ENCODE measurements around the gene NKAIN2. TPM values are rescaled to one million over a fixed set of nuclear protein-coding genes. Genes with fewer than 3 reads are reported as not detected.

NKAIN2 gene
- total RNA-seq, 2 donors from 2014 or later, result not detected

GRCh38 chr6:124573953-124574352 lies 770.3 kb downstream of the NKAIN2 start:
- Mint-ChIP-seq H3K27ac (no peak overlapping the region), H3K4me3 (no peak overlapping the region), H3K4me1 (no peaks in the 10 kb centered on the region), H3K36me3 (ENCODE audit: low read depth) (no peaks in the 10 kb centered on the region), H3K9me3 (peaks cover 9% of the 10 kb centered on the region), H3K27me3 (no peaks in the 10 kb centered on the region)
- ATAC-seq (replicated peaks), result no peak

GRCh38 chr6:124577734-124578281 lies 774.1 kb downstream of the NKAIN2 start:
- H3K36me3 Mint-ChIP-seq (ENCODE audit: low read depth), result no peaks in the 10 kb centered on the region
- no peak for ATAC-seq (replicated peaks)
- no peak overlapping the region for H3K4me3 Mint-ChIP-seq
- peaks cover 8% of the 10 kb centered on the region for H3K9me3 Mint-ChIP-seq
- H3K27ac Mint-ChIP-seq, result no peak overlapping the region
- H3K4me1 Mint-ChIP-seq, result no peaks in the 10 kb centered on the region
- H3K27me3 Mint-ChIP-seq, result no peaks in the 10 kb centered on the region

GRCh38 chr6:124590001-124590400 lies 786.3 kb downstream of the NKAIN2 start:
- Mint-ChIP-seq H3K9me3 (peaks cover 4% of the 10 kb centered on the region), H3K27ac (no peak overlapping the region), H3K4me3 (no peak overlapping the region), H3K4me1 (no peaks in the 10 kb centered on the region), H3K27me3 (no peaks in the 10 kb centered on the region), H3K36me3 (ENCODE audit: low read depth) (no peaks in the 10 kb centered on the region)
- no peak for ATAC-seq (replicated peaks)

GRCh38 chr6:124599656-124600055 lies 796.0 kb downstream of the NKAIN2 start:
- Mint-ChIP-seq H3K36me3 (ENCODE audit: low read depth) (no peaks in the 10 kb centered on the region), H3K27ac (no peak overlapping the region), H3K27me3 (no peaks in the 10 kb centered on the region), H3K4me3 (no peak overlapping the region), H3K4me1 (no peaks in the 10 kb centered on the region), H3K9me3 (peaks cover 3% of the 10 kb centered on the region)
- ATAC-seq (replicated peaks), result no peak

- ATAC-seq (replicated peaks), result no peak
Measured at GRCh38 chr6:124604719-124605118, 801.1 kb downstream of the NKAIN2 start.

GRCh38 chr6:124607119-124607627 lies 803.5 kb downstream of the NKAIN2 start:
- H3K27me3 Mint-ChIP-seq, result no peaks in the 10 kb centered on the region
- H3K36me3 Mint-ChIP-seq (ENCODE audit: low read depth), result no peaks in the 10 kb centered on the region
- H3K4me1 Mint-ChIP-seq, result no peaks in the 10 kb centered on the region

More at GRCh38 chr6:124604719-124605118, 801.1 kb downstream of the NKAIN2 start:
- Mint-ChIP-seq H3K4me3 (no peak overlapping the region), H3K36me3 (ENCODE audit: low read depth) (no peaks in the 10 kb centered on the region), H3K9me3 (no peaks in the 10 kb centered on the region), H3K4me1 (no peaks in the 10 kb centered on the region), H3K27ac (no peak overlapping the region), H3K27me3 (no peaks in the 10 kb centered on the region)

GRCh38 chr6:124613031-124613430 lies 809.4 kb downstream of the NKAIN2 start:
- Mint-ChIP-seq H3K27ac (no peak overlapping the region), H3K27me3 (no peaks in the 10 kb centered on the region), H3K9me3 (peaks cover 4% of the 10 kb centered on the region), H3K4me1 (no peaks in the 10 kb centered on the region), H3K36me3 (ENCODE audit: low read depth) (no peaks in the 10 kb centered on the region), H3K4me3 (no peak overlapping the region)
- ATAC-seq (replicated peaks), result no peak

More at GRCh38 chr6:124607119-124607627, 803.5 kb downstream of the NKAIN2 start:
- Mint-ChIP-seq H3K27ac (no peak overlapping the region), H3K9me3 (no peaks in the 10 kb centered on the region), H3K4me3 (no peak overlapping the region)
- no peak for ATAC-seq (replicated peaks)

GRCh38 chr6:124622351-124622750 lies 818.7 kb downstream of the NKAIN2 start:
- no peaks in the 10 kb centered on the region for H3K4me1 Mint-ChIP-seq
- H3K36me3 Mint-ChIP-seq (ENCODE audit: low read depth), result no peaks in the 10 kb centered on the region
- H3K27me3 Mint-ChIP-seq, result no peaks in the 10 kb centered on the region
- H3K9me3 Mint-ChIP-seq, result no peaks in the 10 kb centered on the region
- H3K4me3 Mint-ChIP-seq, result no peak overlapping the region
- ATAC-seq (replicated peaks), result no peak
- no peak overlapping the region for H3K27ac Mint-ChIP-seq

- Mint-ChIP-seq H3K27ac (no peak overlapping the region), H3K36me3 (ENCODE audit: low read depth) (no peaks in the 10 kb centered on the region), H3K9me3 (peaks cover 13% of the 10 kb centered on the region), H3K27me3 (no peaks in the 10 kb centered on the region), H3K4me1 (no peaks in the 10 kb centered on the region), H3K4me3 (no peak overlapping the region)
- no peak for ATAC-seq (replicated peaks)
Measured at GRCh38 chr6:124633655-124634054, 830.0 kb downstream of the NKAIN2 start.

GRCh38 chr6:124640432-124640831 lies 836.8 kb downstream of the NKAIN2 start:
- Mint-ChIP-seq H3K27me3 (no peaks in the 10 kb centered on the region), H3K9me3 (peaks cover 3% of the 10 kb centered on the region), H3K27ac (no peak overlapping the region), H3K4me3 (no peak overlapping the region), H3K36me3 (ENCODE audit: low read depth) (no peaks in the 10 kb centered on the region), H3K4me1 (no peaks in the 10 kb centered on the region)
- ATAC-seq (replicated peaks), result no peak

- H3K36me3 Mint-ChIP-seq (ENCODE audit: low read depth), result no peaks in the 10 kb centered on the region
- no peak overlapping the region for H3K4me3 Mint-ChIP-seq
- H3K27ac Mint-ChIP-seq, result no peak overlapping the region
- no peaks in the 10 kb centered on the region for H3K27me3 Mint-ChIP-seq
- H3K9me3 Mint-ChIP-seq, result peaks cover 5% of the 10 kb centered on the region
- H3K4me1 Mint-ChIP-seq, result no peaks in the 10 kb centered on the region
- ATAC-seq (replicated peaks), result no peak
Measured at GRCh38 chr6:124655866-124656265, 852.2 kb downstream of the NKAIN2 start.

GRCh38 chr6:124658053-124658452 lies 854.4 kb downstream of the NKAIN2 start:
- ATAC-seq (replicated peaks), result no peak
- peaks cover 5% of the 10 kb centered on the region for H3K9me3 Mint-ChIP-seq
- H3K4me3 Mint-ChIP-seq, result no peak overlapping the region
- H3K27me3 Mint-ChIP-seq, result no peaks in the 10 kb centered on the region
- no peaks in the 10 kb centered on the region for H3K4me1 Mint-ChIP-seq
- H3K27ac Mint-ChIP-seq, result no peak overlapping the region
- H3K36me3 Mint-ChIP-seq (ENCODE audit: low read depth), result no peaks in the 10 kb centered on the region

GRCh38 chr6:124659427-124659826 lies 855.8 kb downstream of the NKAIN2 start:
- Mint-ChIP-seq H3K27me3 (no peaks in the 10 kb centered on the region), H3K36me3 (ENCODE audit: low read depth) (no peaks in the 10 kb centered on the region), H3K4me3 (no peak overlapping the region), H3K4me1 (no peaks in the 10 kb centered on the region), H3K9me3 (peaks cover 5% of the 10 kb centered on the region), H3K27ac (no peak overlapping the region)
- no peak for ATAC-seq (replicated peaks)

- H3K4me1 Mint-ChIP-seq, result no peaks in the 10 kb centered on the region
- ATAC-seq (replicated peaks), result no peak
- no peak overlapping the region for H3K4me3 Mint-ChIP-seq
- no peak overlapping the region for H3K27ac Mint-ChIP-seq
- no peaks in the 10 kb centered on the region for H3K36me3 Mint-ChIP-seq (ENCODE audit: low read depth)
- H3K9me3 Mint-ChIP-seq, result peaks cover 5% of the 10 kb centered on the region
- no peaks in the 10 kb centered on the region for H3K27me3 Mint-ChIP-seq
Measured at GRCh38 chr6:124660185-124660584, 856.5 kb downstream of the NKAIN2 start.

GRCh38 chr6:124661097-124661661 lies 857.5 kb downstream of the NKAIN2 start:
- Mint-ChIP-seq H3K9me3 (peaks cover 5% of the 10 kb centered on the region), H3K36me3 (ENCODE audit: low read depth) (no peaks in the 10 kb centered on the region), H3K27ac (no peak overlapping the region), H3K4me3 (no peak overlapping the region), H3K27me3 (no peaks in the 10 kb centered on the region), H3K4me1 (no peaks in the 10 kb centered on the region)
- ATAC-seq (replicated peaks), result no peak

Measured in activated T-helper 17 cell treated with anti-CD3 and anti-CD28 coated beads, Interleukin-2, amount 50 U/mL, for 72 hours (primary cell).